Mesodermal cell (in vitro differentiated cells): ENCODE measurements around the gene PIAS4.

Experiments
- H3K27ac ChIP-seq: 2 replicates; pipeline ENCODE4 v1.7.0; 2013; ENCODE audit warnings: mild to moderate bottlenecking, low read depth, low read length, moderate library complexity; ENCODE audit not compliant: severe bottlenecking
- H3K36me3 ChIP-seq: 2 replicates; pipeline ENCODE4 v1.7.1; 2013; ENCODE audit warnings: mild to moderate bottlenecking, low read length, moderate library complexity; ENCODE audit not compliant: control insufficient read depth, insufficient read depth
- H3K4me1 ChIP-seq: one replicate; pipeline ENCODE4 v1.7.1; 2013; ENCODE audit warnings: mild to moderate bottlenecking, low read length; ENCODE audit not compliant: insufficient read depth, control insufficient read depth, poor library complexity, severe bottlenecking
- H3K4me3 ChIP-seq: 2 replicates; pipeline ENCODE4 v1.7.0; 2013; ENCODE audit warnings: low read length, control low read depth, mild to moderate bottlenecking; ENCODE audit not compliant: insufficient read depth, poor library complexity, severe bottlenecking; ENCODE audit errors: extremely low read depth
- H3K9me3 ChIP-seq: 2 replicates; pipeline ENCODE4 v1.7.1; 2013; ENCODE audit warnings: mild to moderate bottlenecking, low read length, moderate library complexity; ENCODE audit not compliant: control insufficient read depth
- WGBS, 2 experiments: methylation state at CpG; one replicate each; pipeline ENCODE4 v1.1.5; 2013; ENCODE audit warnings: missing lambda C conversion rate in 2 of 2; ENCODE audit not compliant: insufficient coverage in 2 of 2; 5-methylcytosine and 5-hydroxymethylcytosine counted together

Gene PIAS4

GRCh38 chr19:4046946-4047683, 39.6 kb downstream of the PIAS4 start:
- WGBS, 2 experiments: 96 to 99% methylated on average over 11 to 17 of the region's 33 CpGs
- Histone ChIP-seq H3K9me3 (no peaks in the 10 kb centered on the region), H3K4me3 (no peak overlapping the region), H3K36me3 (peaks cover 53% of the 10 kb centered on the region), H3K27ac (no peak overlapping the region), H3K4me1 (peaks cover 5% of the 10 kb centered on the region)

GRCh38 chr19:4049432-4049831, 41.9 kb downstream of the PIAS4 start:
- H3K4me3 ChIP-seq: no peak overlapping the region
- H3K9me3 ChIP-seq: no peaks in the 10 kb centered on the region
- H3K4me1 ChIP-seq: peaks cover 21% of the 10 kb centered on the region
- H3K36me3 ChIP-seq: peaks cover 66% of the 10 kb centered on the region
- WGBS, 2 experiments: 90 to 95% methylated on average over 14 to 15 of the region's 15 CpGs
- no peak overlapping the region for H3K27ac ChIP-seq

- 88 to 89% methylated on average over 8 to 10 of the region's 15 CpGs for WGBS, 2 experiments
- H3K9me3 ChIP-seq: no peaks in the 10 kb centered on the region
- peak overlapping the region; percentile 41 for H3K27ac ChIP-seq
- peaks cover 68% of the 10 kb centered on the region for H3K36me3 ChIP-seq
- peaks cover 21% of the 10 kb centered on the region for H3K4me1 ChIP-seq
- no peak overlapping the region for H3K4me3 ChIP-seq
Measured at GRCh38 chr19:4051175-4052101, 43.9 kb downstream of the PIAS4 start.

GRCh38 chr19:4052114-4052992, 44.8 kb downstream of the PIAS4 start:
- peaks cover 66% of the 10 kb centered on the region for H3K36me3 ChIP-seq

GRCh38 chr19:4052993-4053422, 45.5 kb downstream of the PIAS4 start:
- H3K4me1 ChIP-seq: peaks cover 21% of the 10 kb centered on the region
- H3K36me3 ChIP-seq: peaks cover 69% of the 10 kb centered on the region
- no peaks in the 10 kb centered on the region for H3K9me3 ChIP-seq
- no peak overlapping the region for H3K4me3 ChIP-seq
- WGBS, 2 experiments: 90 to 91% methylated on average over 11 to 13 of the region's 13 CpGs
- peak overlapping the region; percentile 23 for H3K27ac ChIP-seq

More at GRCh38 chr19:4052114-4052992, 44.8 kb downstream of the PIAS4 start:
- Histone ChIP-seq H3K4me3 (no peak overlapping the region), H3K27ac (peak overlapping the region; percentile 23), H3K4me1 (peaks cover 21% of the 10 kb centered on the region), H3K9me3 (no peaks in the 10 kb centered on the region)
- 90 to 93% methylated on average over 14 to 21 of the region's 27 CpGs for WGBS, 2 experiments

GRCh38 chr19:4053423-4054324, 46.1 kb downstream of the PIAS4 start:
- WGBS, 2 experiments: 96 to 97% methylated on average over 59 to 78 of the region's 82 CpGs
- Histone ChIP-seq H3K4me1 (peaks cover 25% of the 10 kb centered on the region), H3K27ac (no peak overlapping the region), H3K36me3 (peaks cover 64% of the 10 kb centered on the region), H3K4me3 (no peak overlapping the region), H3K9me3 (no peaks in the 10 kb centered on the region)

- no peak overlapping the region for H3K27ac ChIP-seq
- peaks cover 34% of the 10 kb centered on the region for H3K4me1 ChIP-seq
- no peaks in the 10 kb centered on the region for H3K9me3 ChIP-seq
- 97% methylated on average over 81 to 88 of the region's 91 CpGs for WGBS, 2 experiments
- peaks cover 60% of the 10 kb centered on the region for H3K36me3 ChIP-seq
- H3K4me3 ChIP-seq: no peak overlapping the region
Measured at GRCh38 chr19:4054441-4055208, 47.1 kb downstream of the PIAS4 start.

GRCh38 chr19:4055209-4055552, 47.6 kb downstream of the PIAS4 start:
- Histone ChIP-seq H3K36me3 (peaks cover 55% of the 10 kb centered on the region), H3K9me3 (no peaks in the 10 kb centered on the region), H3K27ac (no peak overlapping the region), H3K4me3 (no peak overlapping the region), H3K4me1 (peaks cover 38% of the 10 kb centered on the region)
- 97 to 100% methylated on average over 3 to 20 of the region's 20 CpGs for WGBS, 2 experiments

- WGBS, 2 experiments: 79 to 82% methylated on average over 12 to 18 of the region's 22 CpGs
- H3K4me3 ChIP-seq: no peak overlapping the region
Measured at GRCh38 chr19:4057931-4058692, 50.6 kb downstream of the PIAS4 start.

More at GRCh38 chr19:4057931-4058692, 50.6 kb downstream of the PIAS4 start:
- Histone ChIP-seq H3K36me3 (peaks cover 42% of the 10 kb centered on the region), H3K27ac (peak overlapping the region; percentile 83), H3K4me1 (peaks cover 28% of the 10 kb centered on the region), H3K9me3 (no peaks in the 10 kb centered on the region)
